WERI-Rb-1 (cell line): ENCODE results near the gene AQP3.
A peak's percentile ranks its signal among the peaks of the same experiment; 100 is the strongest.
"Not testable (repeated sequence)": the region's sequence is repeated elsewhere in the genome, so short reads cannot be mapped to it uniquely, and the experiment has no call there.

Source experiments
- DNase-seq: peaks from one replicate; pipeline ENCODE4 v3.0.0-alpha.2; 2020
- H3K27ac ChIP-seq: fragments of 250-450 bp; sonication (Bioruptor Pico); 2 replicates; pipeline ENCODE4 v1.5.1; 2020; ENCODE audit warnings: mild to moderate bottlenecking, moderate library complexity
- H3K27me3 ChIP-seq: fragments of 250-450 bp; sonication (Bioruptor Pico); 2 replicates; pipeline ENCODE4 v1.5.1; 2021; ENCODE audit warnings: mild to moderate bottlenecking, low read depth, moderate library complexity; ENCODE audit not compliant: insufficient read depth, severe bottlenecking
- H3K36me3 ChIP-seq: fragments of 250-450 bp; sonication (Bioruptor Pico); 2 replicates; pipeline ENCODE4 v1.5.1; 2020; ENCODE audit warnings: mild to moderate bottlenecking, moderate library complexity
- H3K4me3 ChIP-seq: 2 replicates; pipeline ENCODE4 v1.5.1; 2011; ENCODE audit warnings: low read depth, mild to moderate bottlenecking, control low read depth, low read length
- H3K9me3 ChIP-seq: fragments of 250-450 bp; sonication (Bioruptor Pico); 2 replicates; pipeline ENCODE4 v1.5.1; 2021; ENCODE audit warnings: mild to moderate bottlenecking, moderate library complexity; ENCODE audit not compliant: severe bottlenecking
- CTCF ChIP-seq: IDR thresholded peaks from 2 replicates; pipeline ENCODE4 v1.5.1; 2011; ENCODE audit warnings: low read depth, mild to moderate bottlenecking, control low read depth, inconsistent platforms, low read length

Gene AQP3

GRCh38 chr9:33446946-33447798 is at the start of gene AQP3:
Gene AQP3 (minus strand): TSS chr9:33447593. CDS start chr9:33447530, 63 bp downstream.
- DNase-seq, result peak; percentile 88
- no peaks in the 10 kb centered on the region for H3K9me3 ChIP-seq
- H3K27ac ChIP-seq, result peak within 1 kb of the TSS; percentile 73
- TF ChIP-seq CTCF, result peak; percentile 57
- peak within 1 kb of the TSS; percentile 47 for H3K4me3 ChIP-seq
- no peaks in the 10 kb centered on the region for H3K27me3 ChIP-seq
- H3K36me3 ChIP-seq, result peaks cover 6% of the 10 kb centered on the region; the same call in 1 of the 2 replicates

- not testable (repeated sequence) for H3K27me3 ChIP-seq, H3K9me3 ChIP-seq, H3K36me3 ChIP-seq, H3K4me3 ChIP-seq, DNase-seq, H3K27ac ChIP-seq
Observed at GRCh38 chr9:33493819-33494218, 46.4 kb upstream of the AQP3 start.

GRCh38 chr9:33489066-33489465 is 41.7 kb upstream of the AQP3 start:
- no peak for TF ChIP-seq CTCF
- no peak for DNase-seq

GRCh38 chr9:33485312-33485711 is 37.9 kb upstream of the AQP3 start:
- H3K9me3 ChIP-seq, result not testable (repeated sequence)

More at GRCh38 chr9:33489066-33489465, 41.7 kb upstream of the AQP3 start:
- H3K9me3 ChIP-seq, result no peaks in the 10 kb centered on the region
- no peak overlapping the region for H3K4me3 ChIP-seq
- no peak overlapping the region for H3K27ac ChIP-seq
- no peaks in the 10 kb centered on the region for H3K27me3 ChIP-seq
- H3K36me3 ChIP-seq, result no peaks in the 10 kb centered on the region

GRCh38 chr9:33480976-33481375 is 33.6 kb upstream of the AQP3 start:
- H3K4me3 ChIP-seq, result no peak overlapping the region
- H3K9me3 ChIP-seq, result no peaks in the 10 kb centered on the region
- no peak for TF ChIP-seq CTCF
- H3K36me3 ChIP-seq, result no peaks in the 10 kb centered on the region
- no peak for DNase-seq
- H3K27me3 ChIP-seq, result no peaks in the 10 kb centered on the region
- no peak overlapping the region for H3K27ac ChIP-seq

More at GRCh38 chr9:33485312-33485711, 37.9 kb upstream of the AQP3 start:
- H3K27me3 ChIP-seq, H3K27ac ChIP-seq, H3K36me3 ChIP-seq, DNase-seq, H3K4me3 ChIP-seq: not testable (repeated sequence)

- H3K9me3 ChIP-seq, result no peaks in the 10 kb centered on the region
- H3K4me3 ChIP-seq, result no peak overlapping the region
- H3K27me3 ChIP-seq, result no peaks in the 10 kb centered on the region
- no peaks in the 10 kb centered on the region for H3K36me3 ChIP-seq
- no peak for TF ChIP-seq CTCF
- no peak for DNase-seq
- no peak overlapping the region for H3K27ac ChIP-seq
Observed at GRCh38 chr9:33480106-33480505, 32.7 kb upstream of the AQP3 start.
